Liver (tissue), 9 donors: ENCODE data around the gene MYOC. TPM values are rescaled to one million over a fixed set of nuclear protein-coding genes. Genes with fewer than 3 reads are reported as not detected.

Source experiments
- DNase-seq: peaks from one replicate; pipeline ENCODE4 v3.0.0-alpha.2; 2017; ENCODE audit warnings: low spot score
- H3K27ac ChIP-seq, 2 donors: one replicate each; pipeline ENCODE4 v1.7.0; 2013; ENCODE audit warnings: inconsistent platforms in 2 of 2, low read length in 2 of 2, control low read depth in 1 of 2, low read depth in 1 of 2, mild to moderate bottlenecking in 1 of 2
- H3K27me3 ChIP-seq, 4 donors: one replicate each; pipeline versions ENCODE4 v1.6.1 to v1.7.0; 2013; ENCODE audit warnings: low read length in 3 of 4, inconsistent platforms in 1 of 4, mild to moderate bottlenecking in 1 of 4, moderate library complexity in 1 of 4; ENCODE audit not compliant: control insufficient read depth in 4 of 4, insufficient read depth in 4 of 4
- H3K36me3 ChIP-seq, 4 donors: one replicate each; pipeline versions ENCODE4 v1.6.1 to v1.7.0; 2013; ENCODE audit warnings: low read length in 3 of 4, mild to moderate bottlenecking in 3 of 4, low read depth in 1 of 4, moderate library complexity in 1 of 4; ENCODE audit not compliant: control insufficient read depth in 4 of 4, insufficient read depth in 3 of 4
- H3K4me1 ChIP-seq, 4 donors: one replicate each; pipeline versions ENCODE4 v1.6.1 to v1.7.0; 2013; ENCODE audit warnings: low read length in 3 of 4, mild to moderate bottlenecking in 3 of 4, moderate library complexity in 1 of 4; ENCODE audit not compliant: control insufficient read depth in 4 of 4, insufficient read depth in 4 of 4
- H3K4me3 ChIP-seq, 3 donors: one replicate each; pipeline versions ENCODE4 v1.6.1 to v1.7.0; 2013; ENCODE audit warnings: low read length in 3 of 3, control low read depth in 1 of 3, low read depth in 1 of 3, mild to moderate bottlenecking in 1 of 3
- H3K9ac ChIP-seq, 2 donors: one replicate each; pipeline ENCODE4 v1.7.0; 2013; ENCODE audit warnings: low read length in 2 of 2, mild to moderate bottlenecking in 2 of 2, moderate library complexity in 2 of 2, control low read depth in 1 of 2, low read depth in 1 of 2
- H3K9me3 ChIP-seq, 4 donors: one replicate each; pipeline versions ENCODE4 v1.6.1 to v1.7.0; 2013; ENCODE audit warnings: low read length in 3 of 4; ENCODE audit not compliant: control insufficient read depth in 4 of 4
- EGR1 ChIP-seq, 2 donors: IDR thresholded peaks; 2 replicates each; pipeline ENCODE4 v1.6.1; 2016 to 2018; ENCODE audit warnings: antibody characterized with exemption in 2 of 2, low read depth in 2 of 2
- FOXA1 ChIP-seq: IDR thresholded peaks from 2 replicates; pipeline ENCODE4 v1.6.1; 2016; ENCODE audit warnings: antibody characterized with exemption
- FOXA2 ChIP-seq: IDR thresholded peaks from 2 replicates; pipeline ENCODE4 v1.6.1; 2016; ENCODE audit warnings: antibody characterized with exemption
- HNF4G ChIP-seq: IDR thresholded peaks from 2 replicates; pipeline ENCODE4 v1.6.1; 2016; ENCODE audit warnings: antibody characterized with exemption
- JUND ChIP-seq, 2 donors: IDR thresholded peaks; 2 replicates each; pipeline ENCODE4 v1.6.1; 2016; ENCODE audit warnings: antibody characterized with exemption in 2 of 2
- NR2F2 ChIP-seq: IDR thresholded peaks from 2 replicates; pipeline ENCODE4 v1.6.1; 2016; ENCODE audit warnings: antibody characterized with exemption
- RAD21 ChIP-seq, 2 donors: IDR thresholded peaks; 2 replicates each; pipeline ENCODE4 v1.6.1; 2016; ENCODE audit warnings: antibody characterized with exemption in 2 of 2, mild to moderate bottlenecking in 2 of 2
- RXRA ChIP-seq, 2 donors: IDR thresholded peaks; 2 replicates each; pipeline ENCODE4 v1.6.1; 2017 to 2018; ENCODE audit warnings: antibody characterized with exemption in 2 of 2, mild to moderate bottlenecking in 1 of 2
- SP1 ChIP-seq: IDR thresholded peaks from 2 replicates; pipeline ENCODE4 v1.6.1; 2018; ENCODE audit warnings: antibody characterized with exemption, mild to moderate bottlenecking
- YY1 ChIP-seq: IDR thresholded peaks from 2 replicates; pipeline ENCODE4 v1.6.1; 2016; ENCODE audit warnings: antibody characterized with exemption, mild to moderate bottlenecking
- WGBS: extraction: QIAGEN DNeasy Blood & Tissue Kit; methylation state at CpG from one replicate; pipeline ENCODE4 v1.1.7; 2013; 5-methylcytosine and 5-hydroxymethylcytosine counted together
- polyA plus RNA-seq, 2 donors: library from polyadenylated mRNA; stranded (reverse) in 1 of 2; unstranded in 1 of 2; fragments of 200-250 nt in 1 of 2; fragments of >200 nt in 1 of 2; fragmentation: Nextera tagmentation in 1 of 2; extraction: Ambion mirVana in 1 of 2; gene quantifications; one replicate each; pipeline versions ENCODE4 v1.2.1 to v1.2.3, GENCODE V29; 2013 to 2015
- total RNA-seq, 2 donors: library from RNA; depleted of rRNA; stranded (reverse); fragments of >200 nt; gene quantifications; one replicate each; pipeline ENCODE4 v1.2.3, GENCODE V29; 2014
- TF ChIP-seq, protein P1 (sequence below): IDR thresholded peaks from 2 replicates; pipeline ENCODE4 v1.6.1; 2016; ENCODE audit warnings: antibody characterized with exemption, mild to moderate bottlenecking
- TF ChIP-seq, protein P2 (sequence below): IDR thresholded peaks from 2 replicates; pipeline ENCODE4 v1.6.1; 2016; ENCODE audit warnings: antibody characterized with exemption
- TF ChIP-seq, protein P3 (sequence below): IDR thresholded peaks from 2 replicates; pipeline ENCODE4 v1.6.1; 2016; ENCODE audit warnings: antibody characterized with exemption
- TF ChIP-seq, protein P4 (sequence below): fragments of 150-350 bp; IDR thresholded peaks from 2 replicates; pipeline ENCODE4 v1.5.1; 2017; ENCODE audit warnings: improper control_type of control experiment, low read depth, low read length; ENCODE audit not compliant: missing input control
- donor health status: healthy.
- donor health status: healthy.
- donor health status: healthy.
- donor health status: healthy.
- donor health status: healthy.

The MYOC gene
- total and polyA plus RNA-seq, 4 donors, result 0.17 to 0.18 TPM; not detected in 2

DNA sequence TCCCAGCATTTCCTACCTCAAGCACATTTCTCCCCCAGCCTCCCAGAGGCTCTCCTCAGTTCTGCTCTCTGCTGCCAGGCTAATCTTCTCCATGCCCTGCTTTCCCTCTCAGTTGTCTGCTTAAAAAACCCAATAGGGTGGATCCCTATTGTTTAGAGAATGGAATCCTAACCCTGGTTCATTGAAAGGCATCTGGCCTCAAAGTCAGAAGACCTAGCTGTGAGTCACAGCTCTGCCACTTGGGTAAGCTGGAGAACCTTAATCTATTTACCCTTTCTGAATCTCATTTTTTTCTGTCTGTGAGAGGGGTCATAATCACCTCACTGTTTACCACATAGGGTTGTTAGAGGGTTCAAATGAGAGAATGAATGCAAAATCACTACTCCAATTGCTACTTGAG is 12.5 kb upstream of the MYOC start:
- TF ChIP-seq FOXA1 (no peak), JUND (IDR thresholded peaks at IDR 0.05) (no peak), NR2F2 (no peak), EGR1 (IDR thresholded peaks at IDR 0.05; ENCODE audit: low read depth in 2 of 2) (no peak), FOXA2 (no peak)
- Histone ChIP-seq H3K27ac (no peak overlapping the region), H3K9me3 (no peaks in the 10 kb centered on the region), H3K27me3 (no peaks in the 10 kb centered on the region), H3K9ac (no peak overlapping the region), H3K4me3 (no peak overlapping the region), H3K36me3 (no peaks in the 10 kb centered on the region), H3K4me1 (no peaks in the 10 kb centered on the region)
- DNase-seq, result no peak

- Histone ChIP-seq H3K36me3 (no peaks in the 10 kb centered on the region), H3K27ac (no peak overlapping the region), H3K4me3 (no peak overlapping the region), H3K9ac (no peak overlapping the region), H3K27me3 (no peaks in the 10 kb centered on the region), H3K9me3 (no peaks in the 10 kb centered on the region), H3K4me1 (no peaks in the 10 kb centered on the region)
- no peak for DNase-seq
- TF ChIP-seq YY1 (no peak), RAD21 (IDR thresholded peaks at IDR 0.05) (no peak), HNF4G (no peak), SP1 (no peak), NR2F2 (no peak), JUND (IDR thresholded peaks at IDR 0.05) (no peak)
- TF ChIP-seq, protein P1, sequence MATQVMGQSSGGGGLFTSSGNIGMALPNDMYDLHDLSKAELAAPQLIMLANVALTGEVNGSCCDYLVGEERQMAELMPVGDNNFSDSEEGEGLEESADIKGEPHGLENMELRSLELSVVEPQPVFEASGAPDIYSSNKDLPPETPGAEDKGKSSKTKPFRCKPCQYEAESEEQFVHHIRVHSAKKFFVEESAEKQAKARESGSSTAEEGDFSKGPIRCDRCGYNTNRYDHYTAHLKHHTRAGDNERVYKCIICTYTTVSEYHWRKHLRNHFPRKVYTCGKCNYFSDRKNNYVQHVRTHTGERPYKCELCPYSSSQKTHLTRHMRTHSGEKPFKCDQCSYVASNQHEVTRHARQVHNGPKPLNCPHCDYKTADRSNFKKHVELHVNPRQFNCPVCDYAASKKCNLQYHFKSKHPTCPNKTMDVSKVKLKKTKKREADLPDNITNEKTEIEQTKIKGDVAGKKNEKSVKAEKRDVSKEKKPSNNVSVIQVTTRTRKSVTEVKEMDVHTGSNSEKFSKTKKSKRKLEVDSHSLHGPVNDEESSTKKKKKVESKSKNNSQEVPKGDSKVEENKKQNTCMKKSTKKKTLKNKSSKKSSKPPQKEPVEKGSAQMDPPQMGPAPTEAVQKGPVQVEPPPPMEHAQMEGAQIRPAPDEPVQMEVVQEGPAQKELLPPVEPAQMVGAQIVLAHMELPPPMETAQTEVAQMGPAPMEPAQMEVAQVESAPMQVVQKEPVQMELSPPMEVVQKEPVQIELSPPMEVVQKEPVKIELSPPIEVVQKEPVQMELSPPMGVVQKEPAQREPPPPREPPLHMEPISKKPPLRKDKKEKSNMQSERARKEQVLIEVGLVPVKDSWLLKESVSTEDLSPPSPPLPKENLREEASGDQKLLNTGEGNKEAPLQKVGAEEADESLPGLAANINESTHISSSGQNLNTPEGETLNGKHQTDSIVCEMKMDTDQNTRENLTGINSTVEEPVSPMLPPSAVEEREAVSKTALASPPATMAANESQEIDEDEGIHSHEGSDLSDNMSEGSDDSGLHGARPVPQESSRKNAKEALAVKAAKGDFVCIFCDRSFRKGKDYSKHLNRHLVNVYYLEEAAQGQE, result no peak
- WGBS, result 63% methylated on average over 4 of the region's 4 CpGs
Observed at GRCh38 chr1:171663854-171664575, 11.5 kb upstream of the MYOC start.

DNA sequence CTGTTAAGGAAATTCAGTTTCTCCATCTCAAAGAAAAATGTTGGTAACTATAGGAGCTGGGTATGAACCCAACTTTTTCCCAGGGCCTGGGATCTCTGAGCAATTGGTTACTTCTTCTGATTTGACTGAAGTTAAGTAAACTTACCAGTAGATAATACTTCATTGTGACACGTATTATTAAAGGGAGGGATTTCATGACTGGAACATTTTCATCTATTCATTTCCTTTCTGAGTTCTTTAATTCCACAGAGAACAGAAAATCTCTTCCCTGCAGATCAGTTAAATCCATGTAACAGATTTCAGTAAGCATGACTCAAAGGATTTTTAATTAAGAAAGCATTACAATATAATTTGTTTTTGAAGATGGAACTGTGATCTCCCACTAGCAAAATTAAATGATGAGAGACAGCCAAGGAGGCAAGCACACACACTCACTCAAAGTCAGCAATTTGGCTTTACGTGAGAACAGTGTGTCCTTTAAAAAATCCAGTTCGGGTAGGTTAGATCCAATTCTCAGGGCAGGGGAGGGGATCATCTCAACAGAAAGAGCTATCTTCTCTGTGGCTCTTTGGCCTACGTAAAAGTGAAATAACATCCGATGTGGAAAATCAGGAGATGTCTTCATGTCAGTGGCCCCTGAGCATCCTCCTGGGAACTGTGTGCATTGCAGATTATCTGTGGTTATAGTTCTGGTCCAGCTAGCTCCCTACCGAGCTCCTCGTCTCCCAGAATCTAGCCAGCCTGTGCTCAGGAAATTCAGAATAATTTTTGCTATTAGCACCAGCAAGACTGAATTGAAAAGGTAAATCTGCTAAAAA is 10.8 kb upstream of the MYOC start:
- Histone ChIP-seq H3K4me1 (no peaks in the 10 kb centered on the region), H3K27ac (no peak overlapping the region), H3K9me3 (no peaks in the 10 kb centered on the region), H3K4me3 (no peak overlapping the region), H3K9ac (no peak overlapping the region), H3K36me3 (no peaks in the 10 kb centered on the region), H3K27me3 (no peaks in the 10 kb centered on the region)
- DNase-seq, result no peak
- 88% methylated on average over 7 of the region's 7 CpGs for WGBS
- TF ChIP-seq RXRA (IDR thresholded peaks at IDR 0.05), result no peak
- no peak for TF ChIP-seq YY1
- no peak for TF ChIP-seq EGR1 (IDR thresholded peaks at IDR 0.05; ENCODE audit: low read depth in 2 of 2)
- TF ChIP-seq JUND (IDR thresholded peaks at IDR 0.05), result no peak
- no peak for TF ChIP-seq SP1
- no peak for TF ChIP-seq HNF4G
- TF ChIP-seq, protein P2, sequence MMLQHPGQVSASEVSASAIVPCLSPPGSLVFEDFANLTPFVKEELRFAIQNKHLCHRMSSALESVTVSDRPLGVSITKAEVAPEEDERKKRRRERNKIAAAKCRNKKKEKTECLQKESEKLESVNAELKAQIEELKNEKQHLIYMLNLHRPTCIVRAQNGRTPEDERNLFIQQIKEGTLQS, result no peak
- TF ChIP-seq, protein P3, sequence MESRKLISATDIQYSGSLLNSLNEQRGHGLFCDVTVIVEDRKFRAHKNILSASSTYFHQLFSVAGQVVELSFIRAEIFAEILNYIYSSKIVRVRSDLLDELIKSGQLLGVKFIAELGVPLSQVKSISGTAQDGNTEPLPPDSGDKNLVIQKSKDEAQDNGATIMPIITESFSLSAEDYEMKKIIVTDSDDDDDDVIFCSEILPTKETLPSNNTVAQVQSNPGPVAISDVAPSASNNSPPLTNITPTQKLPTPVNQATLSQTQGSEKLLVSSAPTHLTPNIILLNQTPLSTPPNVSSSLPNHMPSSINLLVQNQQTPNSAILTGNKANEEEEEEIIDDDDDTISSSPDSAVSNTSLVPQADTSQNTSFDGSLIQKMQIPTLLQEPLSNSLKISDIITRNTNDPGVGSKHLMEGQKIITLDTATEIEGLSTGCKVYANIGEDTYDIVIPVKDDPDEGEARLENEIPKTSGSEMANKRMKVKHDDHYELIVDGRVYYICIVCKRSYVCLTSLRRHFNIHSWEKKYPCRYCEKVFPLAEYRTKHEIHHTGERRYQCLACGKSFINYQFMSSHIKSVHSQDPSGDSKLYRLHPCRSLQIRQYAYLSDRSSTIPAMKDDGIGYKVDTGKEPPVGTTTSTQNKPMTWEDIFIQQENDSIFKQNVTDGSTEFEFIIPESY, result no peak
- TF ChIP-seq, protein P4, sequence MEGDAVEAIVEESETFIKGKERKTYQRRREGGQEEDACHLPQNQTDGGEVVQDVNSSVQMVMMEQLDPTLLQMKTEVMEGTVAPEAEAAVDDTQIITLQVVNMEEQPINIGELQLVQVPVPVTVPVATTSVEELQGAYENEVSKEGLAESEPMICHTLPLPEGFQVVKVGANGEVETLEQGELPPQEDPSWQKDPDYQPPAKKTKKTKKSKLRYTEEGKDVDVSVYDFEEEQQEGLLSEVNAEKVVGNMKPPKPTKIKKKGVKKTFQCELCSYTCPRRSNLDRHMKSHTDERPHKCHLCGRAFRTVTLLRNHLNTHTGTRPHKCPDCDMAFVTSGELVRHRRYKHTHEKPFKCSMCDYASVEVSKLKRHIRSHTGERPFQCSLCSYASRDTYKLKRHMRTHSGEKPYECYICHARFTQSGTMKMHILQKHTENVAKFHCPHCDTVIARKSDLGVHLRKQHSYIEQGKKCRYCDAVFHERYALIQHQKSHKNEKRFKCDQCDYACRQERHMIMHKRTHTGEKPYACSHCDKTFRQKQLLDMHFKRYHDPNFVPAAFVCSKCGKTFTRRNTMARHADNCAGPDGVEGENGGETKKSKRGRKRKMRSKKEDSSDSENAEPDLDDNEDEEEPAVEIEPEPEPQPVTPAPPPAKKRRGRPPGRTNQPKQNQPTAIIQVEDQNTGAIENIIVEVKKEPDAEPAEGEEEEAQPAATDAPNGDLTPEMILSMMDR, result no peak
- no peak for TF ChIP-seq NR2F2
- TF ChIP-seq, protein P1, result no peak
- TF ChIP-seq RAD21 (IDR thresholded peaks at IDR 0.05), result no peak
